ENCODE results near the gene KCNMB2.

GRCh38 chr3:178859386-178859785, 323.1 kb downstream of the KCNMB2 start:
- TF ChIP-seq, protein P1, sequence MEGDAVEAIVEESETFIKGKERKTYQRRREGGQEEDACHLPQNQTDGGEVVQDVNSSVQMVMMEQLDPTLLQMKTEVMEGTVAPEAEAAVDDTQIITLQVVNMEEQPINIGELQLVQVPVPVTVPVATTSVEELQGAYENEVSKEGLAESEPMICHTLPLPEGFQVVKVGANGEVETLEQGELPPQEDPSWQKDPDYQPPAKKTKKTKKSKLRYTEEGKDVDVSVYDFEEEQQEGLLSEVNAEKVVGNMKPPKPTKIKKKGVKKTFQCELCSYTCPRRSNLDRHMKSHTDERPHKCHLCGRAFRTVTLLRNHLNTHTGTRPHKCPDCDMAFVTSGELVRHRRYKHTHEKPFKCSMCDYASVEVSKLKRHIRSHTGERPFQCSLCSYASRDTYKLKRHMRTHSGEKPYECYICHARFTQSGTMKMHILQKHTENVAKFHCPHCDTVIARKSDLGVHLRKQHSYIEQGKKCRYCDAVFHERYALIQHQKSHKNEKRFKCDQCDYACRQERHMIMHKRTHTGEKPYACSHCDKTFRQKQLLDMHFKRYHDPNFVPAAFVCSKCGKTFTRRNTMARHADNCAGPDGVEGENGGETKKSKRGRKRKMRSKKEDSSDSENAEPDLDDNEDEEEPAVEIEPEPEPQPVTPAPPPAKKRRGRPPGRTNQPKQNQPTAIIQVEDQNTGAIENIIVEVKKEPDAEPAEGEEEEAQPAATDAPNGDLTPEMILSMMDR (IDR thresholded peaks at IDR 0.05) = no peak
- TF ChIP-seq POLR2AphosphoS5 (IDR thresholded peaks at IDR 0.05) (no peak), POLR2A (IDR thresholded peaks at IDR 0.05) (no peak)
